Activated CD8-positive, alpha-beta T cell treated with anti-CD3 and anti-CD28 coated beads for 36 hours (primary cell): ENCODE measurements around the gene POP4. TPM values are rescaled to one million over a fixed set of nuclear protein-coding genes. Genes with fewer than 3 reads are reported as not detected.

Experiments used
- ATAC-seq: fragments of 200-7000 bp; cut with Tn5 transposase; one replicate; pipeline ENCODE4 v1.10.0; 2021; ENCODE audit warnings: mild to moderate bottlenecking, moderate library complexity
- CTCF ChIA-PET: fragments of 350-600 bp; sonication (Branson Sonifier 250); formaldehyde crosslinking; loops from one replicate; lab custom pipeline; 2021; ENCODE audit warnings: antibody characterized with exemption; lab: Charles Lee
- POLR2A ChIA-PET: fragments of 350-600 bp; sonication (Branson Sonifier 250); formaldehyde crosslinking; loops from one replicate; lab custom pipeline; 2021; ENCODE audit warnings: antibody characterized with exemption; lab: Charles Lee
- DNase-seq: peaks from one replicate; pipeline ENCODE4 v3.0.0-alpha.2; 2020
- H3K27ac Mint-ChIP-seq: one replicate; pipeline ENCODE4 v1.8.0; 2021; ENCODE audit warnings: mild to moderate bottlenecking, mixed read lengths
- H3K27me3 Mint-ChIP-seq: one replicate; pipeline ENCODE4 v1.8.0; 2021; ENCODE audit warnings: mixed read lengths
- H3K36me3 Mint-ChIP-seq: one replicate; pipeline ENCODE4 v1.8.0; 2021; ENCODE audit warnings: low read depth, mixed read lengths
- H3K4me1 Mint-ChIP-seq: one replicate; pipeline ENCODE4 v1.8.0; 2021; ENCODE audit warnings: low read depth, mixed read lengths
- H3K4me3 Mint-ChIP-seq: one replicate; pipeline ENCODE4 v1.8.0; 2021; ENCODE audit warnings: mild to moderate bottlenecking, moderate library complexity, mixed read lengths
- H3K9me3 Mint-ChIP-seq: one replicate; pipeline ENCODE4 v1.8.0; 2021; ENCODE audit warnings: mixed read lengths
- CTCF ChIP-seq: fragments of 200-600 bp; IDR thresholded peaks from one replicate; pipeline ENCODE4 v1.8.0; 2022; ENCODE audit warnings: antibody characterized with exemption, mild to moderate bottlenecking
- intact Hi-C: fragments of 100-400 bp; cut with micrococcal nuclease; formaldehyde crosslinking; loops from one replicate; pipeline ENCODE4 v1.10.0; 2022
- total RNA-seq, 2 experiments: library from RNA; stranded (reverse); gene quantifications; one replicate each; pipeline ENCODE4 v1.2.3, GENCODE V29; 2021

The POP4 gene
- total RNA-seq, 2 experiments from 2014 or later = 84.7 to 89.5 TPM

GRCh38 chr19:29664753-29665214, 58.7 kb downstream of the POP4 start:
- Mint-ChIP-seq H3K27me3 (no peaks in the 10 kb centered on the region), H3K9me3 (no peaks in the 10 kb centered on the region), H3K4me3 (peak overlapping the region; percentile 70), H3K27ac (peak overlapping the region; percentile 67), H3K4me1 (peaks cover 64% of the 10 kb centered on the region), H3K36me3 (peaks cover 31% of the 10 kb centered on the region)
- TF ChIP-seq CTCF = peak; percentile 34
- DNase-seq (no peak), ATAC-seq (peak; percentile 20)
- POLR2A ChIA-PET = interaction anchor here (0.8 to 5.2 kb wide), 6 partner anchors 14 to 58 kb away, joined by 3 to 59 read pairs (median 10); partner anchors contain the start of gene POP4
- intact Hi-C loops = loop anchor here (5.0 kb wide), 1 partner anchor 42 kb away; no protein-coding TSS in a partner anchor
- CTCF ChIA-PET = interaction anchor here (1.0 to 5.0 kb wide), 13 partner anchors 13 to 193 kb away, joined by 3 to 30 read pairs (median 9); partner anchors contain the start of gene POP4

GRCh38 chr19:29665215-29665825, 59.2 kb downstream of the POP4 start, which contains the start of gene PLEKHF1:
TSS of gene PLEKHF1 (plus strand) at chr19:29665461. CDS start at chr19:29673840, 8,379 bp downstream.
- CTCF ChIA-PET = interaction anchor here (1.0 to 5.0 kb wide), 12 partner anchors 13 to 192 kb away, joined by 3 to 30 read pairs (median 10); partner anchors contain the start of gene POP4
- Mint-ChIP-seq H3K4me3 (peak within 1 kb of the TSS; percentile 88), H3K27ac (peak within 1 kb of the TSS; percentile 90), H3K36me3 (peaks cover 35% of the 10 kb centered on the region), H3K4me1 (peaks cover 66% of the 10 kb centered on the region), H3K9me3 (no peaks in the 10 kb centered on the region), H3K27me3 (no peaks in the 10 kb centered on the region)
- peak; percentile 87 for DNase-seq
- intact Hi-C loops = loop anchor here (5.0 kb wide), 1 partner anchor 43 kb away; no protein-coding TSS in a partner anchor
- POLR2A ChIA-PET = interaction anchor here (0.6 to 5.2 kb wide), 10 partner anchors 13 to 109 kb away, joined by 3 to 59 read pairs (median 6); partner anchors contain the start of gene POP4
- TF ChIP-seq CTCF = no peak
- ATAC-seq = peak; percentile 79

GRCh38 chr19:29665826-29666577, 59.9 kb downstream of the POP4 start:
- Mint-ChIP-seq H3K9me3 (no peaks in the 10 kb centered on the region), H3K4me3 (peak overlapping the region; percentile 88), H3K4me1 (peaks cover 65% of the 10 kb centered on the region), H3K36me3 (peaks cover 42% of the 10 kb centered on the region), H3K27ac (peak overlapping the region; percentile 90), H3K27me3 (no peaks in the 10 kb centered on the region)
- no peak for TF ChIP-seq CTCF
- ATAC-seq (no peak), DNase-seq (peak; percentile 47)
- ChIA-PET CTCF (interaction anchor here (1.0 to 5.0 kb wide), 17 partner anchors 12 to 192 kb away, joined by 3 to 66 read pairs (median 10); partner anchors contain the start of gene POP4), POLR2A (interaction anchor here (0.6 to 5.2 kb wide), 12 partner anchors 13 to 108 kb away, joined by 3 to 59 read pairs (median 8); partner anchors contain the start of gene POP4)
- intact Hi-C loops = loop anchor here (5.0 kb wide), 1 partner anchor 44 kb away; no protein-coding TSS in a partner anchor

Other genes starting within 250 kb of the POP4 start
- not detected for gene VSTM2B, start 80.3 kb upstream of the POP4 start, total RNA-seq
- gene PLEKHF1, start 59.2 kb downstream of the POP4 start, total RNA-seq = 10 to 100 TPM; 30.4 to 31.7 TPM
- 10 to 100 TPM; 33.3 to 36.6 TPM for gene C19orf12, start 109.0 kb downstream of the POP4 start, total RNA-seq
- gene CCNE1, start 205.7 kb downstream of the POP4 start, total RNA-seq = 10 to 100 TPM; 24.5 to 25.7 TPM